Measurements from ENCODE around the gene C19orf73. TPM values are rescaled to one million over a fixed set of nuclear protein-coding genes. Genes with fewer than 3 reads are reported as not detected.

C19orf73 gene
- total and polyA plus RNA-seq, 9 of the 15 experiments (the other 6 are each of a cell fraction or from before 2014, with no cell fraction given), result 0.08 to 7.4 (median 1.4) TPM

GRCh38 chr19:49085868-49086232 lies 33.1 kb downstream of the C19orf73 start (continued):
- no peak; the same call in 1 of the 2 replicates for TF ChIP-seq ZBTB40 (IDR thresholded peaks at IDR 0.05)
- no peak for TF ChIP-seq ZBTB40 (CRISPR knock-in tag; IDR thresholded peaks at IDR 0.05)
- no peak for TF ChIP-seq ZNF449 (CRISPR knock-in tag; IDR thresholded peaks at IDR 0.05)
- no peak for TF ChIP-seq ZNF224 (CRISPR knock-in tag; IDR thresholded peaks at IDR 0.05)
- no peak for TF ChIP-seq SP1 (CRISPR knock-in tag; IDR thresholded peaks at IDR 0.05)
- TF ChIP-seq E2F5 (CRISPR knock-in tag; IDR thresholded peaks at IDR 0.05), result no peak
- 0 out of 2 replicates have a peak, but pooled peaks have one; percentile 13 for TF ChIP-seq DPF2 (IDR thresholded peaks at IDR 0.05)
- 0 out of 2 replicates have a peak, but pooled peaks have one; percentile 4 for TF ChIP-seq BRD4 (IDR thresholded peaks at IDR 0.05)
- no peak for TF ChIP-seq ZNF780A (CRISPR knock-in tag; IDR thresholded peaks at IDR 0.05)
- TF ChIP-seq ZNF165 (CRISPR knock-in tag; IDR thresholded peaks at IDR 0.05; ENCODE audit: borderline replicate concordance), result no peak
- no peak for TF ChIP-seq ZNF174 (CRISPR knock-in tag; IDR thresholded peaks at IDR 0.05)

Data from K562 (cell line).